NCI-H2171 treated with DMSO at 0.1 percent for 48 hours (cell line): Measurements from ENCODE around the gene HSPA4L.

ENCODE experiments used
- DNase-seq: peaks from one replicate; lab custom pipeline; 2025; lab: John Stamatoyannopoulos, UW

HSPA4L gene

GRCh38 chr4:127782275-127783025, at the start of gene HSPA4L:
TSS of gene HSPA4L (plus strand) at chr4:127782322. CDS start at chr4:127782551, 229 bp downstream.
- peak; percentile 51 for DNase-seq

GRCh38 chr4:127732623-127733328, 49.3 kb upstream of the HSPA4L start:
- DNase-seq: peak; percentile 35

- no peak for DNase-seq
Observed at GRCh38 chr4:127734976-127735375, 47.1 kb upstream of the HSPA4L start.

- no peak for DNase-seq
Observed at GRCh38 chr4:127737295-127737694, 44.8 kb upstream of the HSPA4L start.

GRCh38 chr4:127741247-127741646, 40.9 kb upstream of the HSPA4L start:
- no peak for DNase-seq

GRCh38 chr4:127747883-127748282, 34.2 kb upstream of the HSPA4L start:
- no peak for DNase-seq

- DNase-seq: no peak
Observed at GRCh38 chr4:127748957-127749356, 33.2 kb upstream of the HSPA4L start.

GRCh38 chr4:127756906-127757305, 25.2 kb upstream of the HSPA4L start:
- DNase-seq: no peak

GRCh38 chr4:127759228-127759820, 22.8 kb upstream of the HSPA4L start:
- no peak for DNase-seq

- DNase-seq: no peak
Observed at GRCh38 chr4:127759893-127760292, 22.2 kb upstream of the HSPA4L start.

GRCh38 chr4:127771535-127772275, 10.4 kb upstream of the HSPA4L start:
- no peak for DNase-seq

- no peak for DNase-seq
Observed at GRCh38 chr4:127772769-127773671, 9.1 kb upstream of the HSPA4L start.

GRCh38 chr4:127775843-127776242, 6.3 kb upstream of the HSPA4L start:
- no peak for DNase-seq

GRCh38 chr4:127776620-127777019, 5.5 kb upstream of the HSPA4L start:
- DNase-seq: no peak

GRCh38 chr4:127777487-127777886, 4.6 kb upstream of the HSPA4L start:
- no peak for DNase-seq

GRCh38 chr4:127778102-127778501, 4.0 kb upstream of the HSPA4L start:
- DNase-seq: no peak

- DNase-seq: no peak
Observed at GRCh38 chr4:127780598-127780997, 1.5 kb upstream of the HSPA4L start.

GRCh38 chr4:127781300-127782024, 660 bp upstream of the HSPA4L start:
- DNase-seq: no peak

GRCh38 chr4:127782025-127782274, 172 bp upstream of the HSPA4L start:
- no peak for DNase-seq

- peak; percentile 56 for DNase-seq
Observed at GRCh38 chr4:127783026-127783769, 1.1 kb downstream of the HSPA4L start.
